Activated T-helper 17 cell treated with anti-CD3 and anti-CD28 coated beads, Interleukin-2, amount 50 U/mL, for 72 hours (primary cell): ENCODE measurements around the gene RAB18. TPM values are rescaled to one million over a fixed set of nuclear protein-coding genes. Genes with fewer than 3 reads are reported as not detected.

Experiments
- ATAC-seq: fragments of 150-1000 bp; cut with Tn5 transposase; replicated peaks from 2 replicates; pipeline ENCODE4 v1.10.0; 2021; ENCODE audit warnings: mild to moderate bottlenecking, moderate library complexity
- H3K27ac Mint-ChIP-seq: one replicate; pipeline ENCODE4 v1.8.0; 2022; ENCODE audit warnings: mixed read lengths
- H3K27me3 Mint-ChIP-seq: one replicate; pipeline ENCODE4 v1.8.0; 2022; ENCODE audit warnings: mixed read lengths
- H3K36me3 Mint-ChIP-seq: one replicate; pipeline ENCODE4 v1.8.0; 2022; ENCODE audit warnings: low read depth, mild to moderate bottlenecking, mixed read lengths
- H3K4me1 Mint-ChIP-seq: one replicate; pipeline ENCODE4 v1.8.0; 2022; ENCODE audit warnings: mixed read lengths
- H3K4me3 Mint-ChIP-seq: one replicate; pipeline ENCODE4 v1.8.0; 2022; ENCODE audit warnings: mild to moderate bottlenecking, mixed read lengths
- H3K9me3 Mint-ChIP-seq: one replicate; pipeline ENCODE4 v1.8.0; 2022; ENCODE audit warnings: mixed read lengths
- total RNA-seq, 2 donors: library from RNA; stranded (reverse); gene quantifications; one replicate each; pipeline ENCODE4 v1.2.3, GENCODE V29; 2022

The RAB18 gene
- total RNA-seq, 2 donors from 2014 or later: 56.6 to 78.1 TPM

GRCh38 chr10:27525819-27526218 is 21.7 kb downstream of the RAB18 start:
- no peak overlapping the region for H3K27ac Mint-ChIP-seq
- peaks cover 61% of the 10 kb centered on the region for H3K36me3 Mint-ChIP-seq
- no peaks in the 10 kb centered on the region for H3K27me3 Mint-ChIP-seq
- no peak overlapping the region for H3K4me3 Mint-ChIP-seq
- H3K9me3 Mint-ChIP-seq: no peaks in the 10 kb centered on the region
- peak; percentile 60 for ATAC-seq
- peaks cover 49% of the 10 kb centered on the region for H3K4me1 Mint-ChIP-seq

GRCh38 chr10:27526242-27526641 is 22.1 kb downstream of the RAB18 start:
- Mint-ChIP-seq H3K4me1 (peaks cover 51% of the 10 kb centered on the region), H3K36me3 (peaks cover 62% of the 10 kb centered on the region), H3K27me3 (no peaks in the 10 kb centered on the region), H3K4me3 (no peak overlapping the region), H3K9me3 (no peaks in the 10 kb centered on the region), H3K27ac (no peak overlapping the region)
- ATAC-seq: no peak

- no peak overlapping the region for H3K4me3 Mint-ChIP-seq
- ATAC-seq: no peak
- peaks cover 49% of the 10 kb centered on the region for H3K4me1 Mint-ChIP-seq
- H3K27me3 Mint-ChIP-seq: no peaks in the 10 kb centered on the region
- peak overlapping the region; percentile 82 for H3K27ac Mint-ChIP-seq
- H3K9me3 Mint-ChIP-seq: no peaks in the 10 kb centered on the region
- H3K36me3 Mint-ChIP-seq: peaks cover 67% of the 10 kb centered on the region
Measured at GRCh38 chr10:27527666-27528295, 23.7 kb downstream of the RAB18 start.

GRCh38 chr10:27529010-27529783 is 25.1 kb downstream of the RAB18 start:
- Mint-ChIP-seq H3K4me1 (peaks cover 38% of the 10 kb centered on the region), H3K36me3 (peaks cover 56% of the 10 kb centered on the region), H3K27ac (peak overlapping the region; percentile 82), H3K4me3 (peak overlapping the region; percentile 51), H3K27me3 (no peaks in the 10 kb centered on the region), H3K9me3 (no peaks in the 10 kb centered on the region)
- ATAC-seq: no peak

- H3K4me1 Mint-ChIP-seq: peaks cover 29% of the 10 kb centered on the region
- peak; percentile 39 for ATAC-seq
- H3K9me3 Mint-ChIP-seq: no peaks in the 10 kb centered on the region
- H3K4me3 Mint-ChIP-seq: no peak overlapping the region
- H3K27ac Mint-ChIP-seq: peak overlapping the region; percentile 82
- H3K36me3 Mint-ChIP-seq: peaks cover 47% of the 10 kb centered on the region
- H3K27me3 Mint-ChIP-seq: no peaks in the 10 kb centered on the region
Measured at GRCh38 chr10:27530477-27530876, 26.4 kb downstream of the RAB18 start.

- Mint-ChIP-seq H3K36me3 (peaks cover 47% of the 10 kb centered on the region), H3K27ac (peak overlapping the region; percentile 75), H3K4me1 (peaks cover 29% of the 10 kb centered on the region), H3K4me3 (peak overlapping the region; percentile 42), H3K9me3 (no peaks in the 10 kb centered on the region), H3K27me3 (no peaks in the 10 kb centered on the region)
- no peak for ATAC-seq
Measured at GRCh38 chr10:27531336-27531847, 27.3 kb downstream of the RAB18 start.

- Mint-ChIP-seq H3K27ac (no peak overlapping the region), H3K4me1 (peaks cover 13% of the 10 kb centered on the region), H3K27me3 (no peaks in the 10 kb centered on the region), H3K4me3 (no peak overlapping the region), H3K36me3 (peaks cover 46% of the 10 kb centered on the region), H3K9me3 (no peaks in the 10 kb centered on the region)
- ATAC-seq: no peak
Measured at GRCh38 chr10:27534161-27534700, 30.1 kb downstream of the RAB18 start.

- Mint-ChIP-seq H3K27ac (no peak overlapping the region), H3K27me3 (no peaks in the 10 kb centered on the region), H3K9me3 (no peaks in the 10 kb centered on the region), H3K36me3 (peaks cover 39% of the 10 kb centered on the region), H3K4me3 (no peak overlapping the region), H3K4me1 (peaks cover 8% of the 10 kb centered on the region)
- ATAC-seq: no peak
Measured at GRCh38 chr10:27535317-27535716, 31.2 kb downstream of the RAB18 start.

GRCh38 chr10:27536437-27536836 is 32.3 kb downstream of the RAB18 start:
- Mint-ChIP-seq H3K36me3 (peaks cover 35% of the 10 kb centered on the region), H3K9me3 (no peaks in the 10 kb centered on the region), H3K27ac (no peak overlapping the region), H3K27me3 (no peaks in the 10 kb centered on the region), H3K4me1 (peaks cover 5% of the 10 kb centered on the region), H3K4me3 (no peak overlapping the region)
- ATAC-seq: no peak

- no peak overlapping the region for H3K4me3 Mint-ChIP-seq
- H3K36me3 Mint-ChIP-seq: peaks cover 35% of the 10 kb centered on the region
- no peak for ATAC-seq
- H3K9me3 Mint-ChIP-seq: no peaks in the 10 kb centered on the region
- peaks cover 9% of the 10 kb centered on the region for H3K4me1 Mint-ChIP-seq
- no peak overlapping the region for H3K27ac Mint-ChIP-seq
- no peaks in the 10 kb centered on the region for H3K27me3 Mint-ChIP-seq
Measured at GRCh38 chr10:27537166-27537565, 33.1 kb downstream of the RAB18 start.

GRCh38 chr10:27537787-27538186 is 33.7 kb downstream of the RAB18 start:
- no peak overlapping the region for H3K4me3 Mint-ChIP-seq

GRCh38 chr10:27540672-27541071 is 36.6 kb downstream of the RAB18 start:
- H3K4me1 Mint-ChIP-seq: peaks cover 20% of the 10 kb centered on the region
- peak overlapping the region; percentile 65 for H3K27ac Mint-ChIP-seq
- no peaks in the 10 kb centered on the region for H3K27me3 Mint-ChIP-seq
- no peak for ATAC-seq
- peaks cover 51% of the 10 kb centered on the region for H3K36me3 Mint-ChIP-seq
- H3K4me3 Mint-ChIP-seq: no peak overlapping the region
- H3K9me3 Mint-ChIP-seq: no peaks in the 10 kb centered on the region

More at GRCh38 chr10:27537787-27538186, 33.7 kb downstream of the RAB18 start:
- H3K36me3 Mint-ChIP-seq: peaks cover 40% of the 10 kb centered on the region
- H3K9me3 Mint-ChIP-seq: no peaks in the 10 kb centered on the region
- H3K4me1 Mint-ChIP-seq: peaks cover 14% of the 10 kb centered on the region
- H3K27me3 Mint-ChIP-seq: no peaks in the 10 kb centered on the region
- no peak overlapping the region for H3K27ac Mint-ChIP-seq
- ATAC-seq: no peak

GRCh38 chr10:27541796-27542729 is 38.0 kb downstream of the RAB18 start:
- Mint-ChIP-seq H3K27me3 (no peaks in the 10 kb centered on the region), H3K4me3 (peak overlapping the region; percentile 46), H3K4me1 (peaks cover 20% of the 10 kb centered on the region), H3K27ac (peak overlapping the region; percentile 65), H3K36me3 (peaks cover 56% of the 10 kb centered on the region), H3K9me3 (no peaks in the 10 kb centered on the region)
- peak; percentile 39 for ATAC-seq

GRCh38 chr10:27542812-27543211 is 38.7 kb downstream of the RAB18 start:
- Mint-ChIP-seq H3K9me3 (no peaks in the 10 kb centered on the region), H3K4me3 (peak overlapping the region; percentile 11), H3K27ac (peak overlapping the region; percentile 45), H3K4me1 (peaks cover 20% of the 10 kb centered on the region), H3K27me3 (no peaks in the 10 kb centered on the region), H3K36me3 (peaks cover 53% of the 10 kb centered on the region)
- no peak for ATAC-seq
